Gastroesophageal sphincter (tissue), 4 donors: Measurements from ENCODE around the gene SLC6A16. TPM values are rescaled to one million over a fixed set of nuclear protein-coding genes. Genes with fewer than 3 reads are reported as not detected.
A peak's percentile ranks its signal among the peaks of the same experiment; 100 is the strongest.
"Not testable (repeated sequence)": the region's sequence is repeated elsewhere in the genome, so short reads cannot be mapped to it uniquely, and the experiment has no call there.

Experiments used
- ATAC-seq: fragments of 150-250 bp; one replicate; pipeline ENCODE4 v1.9.1; 2016; ENCODE audit warnings: mild to moderate bottlenecking, moderate library complexity
- H3K27ac ChIP-seq, 4 donors: fragments of 200-600 bp; sonication (generic) in 3 of 4; 1 replicate in 3 of 4; 2 replicates in 1 of 4; pipeline ENCODE4 v1.5.1; 2016 to 2019
- H3K27me3 ChIP-seq: fragments of 200-600 bp; sonication (generic); one replicate; pipeline ENCODE4 v1.5.1; 2019
- H3K36me3 ChIP-seq, 2 donors: fragments of 200-600 bp; sonication (generic); one replicate each; pipeline ENCODE4 v1.5.1; 2019; ENCODE audit warnings: control low read depth in 1 of 2
- H3K4me1 ChIP-seq, 3 donors: fragments of 200-600 bp; sonication (generic); 1 replicate in 2 of 3; 2 replicates in 1 of 3; pipeline ENCODE4 v1.5.1; 2016 to 2019; ENCODE audit warnings: control low read depth in 2 of 3
- H3K4me3 ChIP-seq, 2 donors: fragments of 200-600 bp; sonication (generic); one replicate each; pipeline ENCODE4 v1.5.1; 2019; ENCODE audit warnings: mild to moderate bottlenecking in 1 of 2, moderate library complexity in 1 of 2
- H3K9me3 ChIP-seq, 3 donors: fragments of 200-600 bp; sonication (generic); one replicate each; pipeline ENCODE4 v1.5.1; 2017 to 2019; ENCODE audit warnings: control low read depth in 2 of 3
- EP300 ChIP-seq: sonication (generic); formaldehyde crosslinking; IDR thresholded peaks from one replicate; pipeline ENCODE4 v1.6.1; 2017; ENCODE audit warnings: antibody characterized with exemption, mild to moderate bottlenecking
- POLR2A ChIP-seq, 2 donors: fragments of 450-650 bp; IDR thresholded peaks; one replicate each; pipeline ENCODE4 v1.6.1; 2017; ENCODE audit warnings: antibody characterized with exemption in 2 of 2, mild to moderate bottlenecking in 2 of 2, moderate library complexity in 1 of 2
- POLR2AphosphoS5 ChIP-seq: sonication (generic); formaldehyde crosslinking; IDR thresholded peaks from one replicate; pipeline ENCODE4 v1.6.1; 2017; ENCODE audit warnings: antibody characterized with exemption
- WGBS, 2 donors: methylation state at CpG; one replicate each; pipeline ENCODE4 v1.1.5; 2018; ENCODE audit warnings: low coverage in 1 of 2; 5-methylcytosine and 5-hydroxymethylcytosine counted together
- total RNA-seq, 4 donors: library from RNA; depleted of rRNA; stranded (reverse); fragments of >200 nt; gene quantifications; one replicate each; pipeline ENCODE4 v1.1.0, GENCODE V29; 2016
- TF ChIP-seq, protein P1 (sequence below), 4 experiments: fragments of 200-600 bp in 2 of 4; fragments of 450-650 bp in 2 of 4; sonication (generic) in 1 of 4; IDR thresholded peaks; one replicate each; pipeline ENCODE4 v1.5.1; 2017 to 2019; ENCODE audit warnings: antibody characterized with exemption in 4 of 4, mild to moderate bottlenecking in 2 of 4, moderate library complexity in 2 of 4

The SLC6A16 gene
- total RNA-seq, 4 donors from 2014 or later, result 1.9 to 3.7 (median 2.5) TPM

DNA sequence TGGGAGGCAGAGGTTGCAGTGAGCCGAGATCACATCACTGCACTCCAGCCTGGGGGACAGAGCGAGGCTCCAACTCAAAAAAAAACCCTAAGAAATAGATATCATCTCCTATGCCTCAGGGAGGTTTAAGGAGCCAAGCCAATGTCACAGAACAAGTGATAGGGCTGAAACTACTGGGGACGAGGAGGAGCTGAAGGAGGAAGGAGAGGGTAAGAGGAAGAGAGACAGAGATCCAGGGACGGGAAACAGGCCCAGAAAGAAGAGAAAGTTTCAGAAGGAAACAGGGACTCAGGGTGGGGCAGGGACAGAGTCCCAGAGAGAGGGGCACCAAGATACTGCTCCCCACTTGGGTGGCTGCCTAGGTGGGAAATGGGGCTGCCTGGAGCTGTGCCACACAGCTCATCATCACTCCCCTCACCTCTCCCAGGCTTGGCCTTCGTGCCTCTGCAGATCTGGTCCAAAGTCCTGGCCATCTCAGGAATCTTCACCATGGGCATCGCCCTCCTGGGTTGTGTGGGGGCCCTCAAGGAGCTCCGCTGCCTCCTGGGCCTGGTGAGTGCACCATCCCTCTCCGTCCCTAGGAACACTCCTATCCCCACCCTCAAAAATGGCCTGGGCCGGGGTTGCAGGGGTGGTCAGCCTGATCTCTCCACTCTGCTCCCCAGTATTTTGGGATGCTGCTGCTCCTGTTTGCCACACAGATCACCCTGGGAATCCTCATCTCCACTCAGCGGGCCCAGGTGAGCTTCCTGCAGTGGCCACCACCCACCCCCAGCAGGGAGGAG lies 11.7 kb upstream of the SLC6A16 start:
- TF ChIP-seq EP300 (no peak), POLR2A (IDR thresholded peaks at IDR 0.05) (no peak), POLR2AphosphoS5 (no peak)
- TF ChIP-seq, protein P1, sequence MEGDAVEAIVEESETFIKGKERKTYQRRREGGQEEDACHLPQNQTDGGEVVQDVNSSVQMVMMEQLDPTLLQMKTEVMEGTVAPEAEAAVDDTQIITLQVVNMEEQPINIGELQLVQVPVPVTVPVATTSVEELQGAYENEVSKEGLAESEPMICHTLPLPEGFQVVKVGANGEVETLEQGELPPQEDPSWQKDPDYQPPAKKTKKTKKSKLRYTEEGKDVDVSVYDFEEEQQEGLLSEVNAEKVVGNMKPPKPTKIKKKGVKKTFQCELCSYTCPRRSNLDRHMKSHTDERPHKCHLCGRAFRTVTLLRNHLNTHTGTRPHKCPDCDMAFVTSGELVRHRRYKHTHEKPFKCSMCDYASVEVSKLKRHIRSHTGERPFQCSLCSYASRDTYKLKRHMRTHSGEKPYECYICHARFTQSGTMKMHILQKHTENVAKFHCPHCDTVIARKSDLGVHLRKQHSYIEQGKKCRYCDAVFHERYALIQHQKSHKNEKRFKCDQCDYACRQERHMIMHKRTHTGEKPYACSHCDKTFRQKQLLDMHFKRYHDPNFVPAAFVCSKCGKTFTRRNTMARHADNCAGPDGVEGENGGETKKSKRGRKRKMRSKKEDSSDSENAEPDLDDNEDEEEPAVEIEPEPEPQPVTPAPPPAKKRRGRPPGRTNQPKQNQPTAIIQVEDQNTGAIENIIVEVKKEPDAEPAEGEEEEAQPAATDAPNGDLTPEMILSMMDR (IDR thresholded peaks at IDR 0.05), result no peak
- WGBS, 2 donors, result 66 to 74% methylated on average over 3 of the region's 10 CpGs
- no peaks in the 10 kb centered on the region for H3K9me3 ChIP-seq
- no peak for ATAC-seq
- peaks cover 0 to 37% (median 23%) of the 10 kb centered on the region in 3 donors for H3K4me1 ChIP-seq
- peak overlapping the region in 1 of 4 donors; percentile 5 for H3K27ac ChIP-seq
- peaks cover 0 to 16% of the 10 kb centered on the region in 2 donors for H3K36me3 ChIP-seq
- no peaks in the 10 kb centered on the region for H3K27me3 ChIP-seq
- no peak overlapping the region for H3K4me3 ChIP-seq

DNA sequence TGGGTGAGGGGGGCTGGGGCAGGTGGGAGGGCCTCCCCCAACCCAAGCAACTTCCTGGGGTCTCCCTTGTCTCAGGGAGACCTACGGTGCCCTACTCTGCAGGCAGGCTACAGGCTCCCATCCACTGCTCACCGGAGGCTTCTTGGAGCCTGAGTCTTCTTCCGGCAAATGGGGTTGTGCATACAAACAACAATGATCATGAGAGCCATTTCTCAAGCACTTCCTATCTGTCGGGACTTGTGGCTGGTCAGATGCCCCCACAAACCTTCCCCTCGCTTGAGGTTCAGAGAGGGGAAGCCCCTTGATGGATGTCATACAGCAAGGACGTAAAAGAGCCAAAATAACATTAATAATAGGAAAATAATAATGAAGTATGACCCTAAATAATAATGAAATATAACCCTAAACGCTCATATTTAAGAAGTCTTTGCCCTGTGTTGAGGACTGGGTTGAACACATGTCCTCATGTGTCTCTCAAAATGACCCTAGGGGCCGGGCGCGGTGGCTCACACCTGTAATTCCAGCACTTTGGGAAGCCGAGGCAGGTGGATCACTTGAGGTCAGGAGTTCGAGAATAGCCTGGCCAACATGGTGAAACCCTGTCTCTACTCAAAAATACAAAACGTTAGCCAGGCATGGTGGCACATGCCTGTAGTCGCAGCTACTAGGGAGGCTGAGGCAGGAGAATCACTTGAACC lies 10.9 kb upstream of the SLC6A16 start:
- WGBS, 2 donors, result 73 to 81% methylated on average over 7 to 8 of the region's 14 CpGs
- Histone ChIP-seq H3K4me3 (peak overlapping the region in 1 of 2 donors; percentile 37), H3K27me3 (no peaks in the 10 kb centered on the region)

DNA sequence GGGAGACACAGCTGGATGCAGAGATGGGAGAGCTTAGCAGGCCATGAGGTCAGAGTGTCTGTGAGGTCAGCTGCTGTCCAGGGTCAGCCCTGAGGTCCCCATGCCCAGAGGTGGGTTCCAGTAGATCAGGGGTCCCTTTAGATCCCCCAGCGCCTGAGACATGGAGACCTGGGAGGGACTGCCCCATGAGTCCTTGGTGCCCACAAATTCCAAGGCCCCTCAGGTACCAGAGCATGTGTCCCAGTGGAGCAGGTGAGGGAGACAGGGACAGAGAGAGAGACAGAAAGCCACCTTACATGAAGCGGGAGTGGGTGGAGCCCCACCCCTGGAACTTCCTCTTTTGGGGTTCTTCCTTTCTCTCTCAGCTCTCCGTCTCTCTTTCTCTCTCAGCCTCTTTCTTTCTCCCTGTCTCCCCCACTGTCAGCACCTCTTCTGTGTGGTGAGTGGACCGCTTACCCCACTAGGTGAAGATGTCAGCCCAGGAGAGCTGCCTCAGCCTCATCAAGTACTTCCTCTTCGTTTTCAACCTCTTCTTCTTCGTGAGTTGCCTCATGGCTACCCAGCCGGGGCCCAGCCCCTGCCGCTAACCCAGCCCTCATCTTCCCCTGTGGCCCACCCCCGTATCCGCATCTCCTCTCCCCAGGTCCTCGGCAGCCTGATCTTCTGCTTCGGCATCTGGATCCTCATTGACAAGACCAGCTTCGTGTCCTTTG lies 10.2 kb upstream of the SLC6A16 start, which contains the start of gene CD37:
Gene CD37 (plus strand): TSS at position 336 of the 713 bp plus-strand sequence. CDS start 135 bp downstream, at position 471.
- peak within 1 kb of the TSS in 1 of 4 donors; percentile 10 for H3K27ac ChIP-seq

More for the DNA sequence above, 10.9 kb upstream of the SLC6A16 start:
- Histone ChIP-seq H3K9me3 (no peaks in the 10 kb centered on the region), H3K36me3 (peaks cover 0 to 14% of the 10 kb centered on the region in 2 donors), H3K27ac (peak overlapping the region in 1 of 4 donors; percentile 10), H3K4me1 (peaks cover 0 to 33% (median 23%) of the 10 kb centered on the region in 3 donors)
- TF ChIP-seq, protein P1 (IDR thresholded peaks at IDR 0.05), result no peak
- TF ChIP-seq POLR2AphosphoS5 (no peak), POLR2A (IDR thresholded peaks at IDR 0.05) (no peak), EP300 (no peak)
- no peak for ATAC-seq

DNA sequence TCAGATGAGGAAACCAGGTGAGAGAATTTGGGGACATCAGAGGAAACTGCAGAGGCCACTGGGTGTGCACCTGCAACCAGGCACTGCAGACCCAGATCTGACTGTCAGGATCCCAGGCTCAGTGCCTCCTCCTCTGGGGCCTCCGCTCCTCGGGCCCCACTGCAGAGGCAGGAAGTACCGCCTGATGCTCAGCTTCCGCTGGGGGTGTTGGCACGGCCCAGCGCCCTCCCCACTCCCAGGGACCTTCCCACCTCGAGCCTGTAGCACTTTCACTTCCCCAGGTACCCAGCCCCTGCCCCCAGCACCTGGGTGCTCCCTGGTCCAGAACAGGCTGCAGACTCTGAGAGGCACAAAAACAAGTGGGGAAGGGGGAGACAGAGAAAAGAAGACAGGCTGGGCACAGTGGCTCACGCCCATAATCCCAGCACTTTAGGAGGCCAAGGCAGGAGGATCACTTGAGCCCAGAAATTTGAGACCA lies 8.9 kb upstream of the SLC6A16 start:
- no peak for TF ChIP-seq POLR2A (IDR thresholded peaks at IDR 0.05)
- no peak for TF ChIP-seq POLR2AphosphoS5
- TF ChIP-seq EP300, result no peak
- TF ChIP-seq, protein P1 (IDR thresholded peaks at IDR 0.05), result no peak
- peaks cover 0 to 21% of the 10 kb centered on the region in 2 donors for H3K36me3 ChIP-seq
- WGBS, 2 donors, result no CpG with 5 or more reads among the region's 8 CpGs
- no peak overlapping the region for H3K4me3 ChIP-seq
- H3K27me3 ChIP-seq, result no peaks in the 10 kb centered on the region
- H3K4me1 ChIP-seq, result peaks cover 0 to 13% (median 10%) of the 10 kb centered on the region in 3 donors
- no peak for ATAC-seq
- no peaks in the 10 kb centered on the region for H3K9me3 ChIP-seq
- no peak overlapping the region for H3K27ac ChIP-seq

More for the DNA sequence above, 10.2 kb upstream of the SLC6A16 start, which contains the start of gene CD37:
- Histone ChIP-seq H3K4me1 (peaks cover 0 to 26% (median 22%) of the 10 kb centered on the region in 3 donors), H3K9me3 (no peaks in the 10 kb centered on the region), H3K4me3 (peak within 1 kb of the TSS in 1 of 2 donors; percentile 37), H3K36me3 (peaks cover 0 to 18% of the 10 kb centered on the region in 2 donors), H3K27me3 (no peaks in the 10 kb centered on the region)
- no peak for TF ChIP-seq POLR2A (IDR thresholded peaks at IDR 0.05)
- WGBS, 2 donors, result 72 to 79% methylated on average over 10 to 13 of the region's 13 CpGs
- ATAC-seq, result no peak

DNA sequence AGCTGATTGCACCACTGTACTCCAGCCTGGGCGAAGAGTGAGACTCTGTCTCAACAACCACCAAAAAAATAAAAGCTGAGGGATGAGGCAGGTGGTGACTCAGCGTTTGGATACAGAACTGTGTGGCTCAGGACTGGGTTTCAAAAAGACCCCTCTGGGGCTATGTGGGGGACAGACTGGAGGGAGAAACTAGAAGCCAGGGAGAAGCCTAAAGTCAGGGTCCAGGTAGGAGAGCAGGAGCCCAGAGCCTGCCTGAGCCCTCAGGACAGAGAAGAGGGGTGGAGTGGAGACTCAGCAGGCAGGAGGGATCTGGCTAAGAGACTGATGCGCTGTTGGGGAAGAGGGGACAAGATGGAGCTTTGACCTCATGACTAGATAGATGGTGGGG lies 8.4 kb upstream of the SLC6A16 start:
- H3K27ac ChIP-seq, result no peak overlapping the region
- H3K4me3 ChIP-seq, result no peak overlapping the region
- 60 to 89% methylated on average over 1 to 3 of the region's 3 CpGs for WGBS, 2 donors
- H3K36me3 ChIP-seq, result peaks cover 0 to 25% of the 10 kb centered on the region in 2 donors
- no peaks in the 10 kb centered on the region for H3K9me3 ChIP-seq
- H3K4me1 ChIP-seq, result peaks cover 0 to 9% (median 6%) of the 10 kb centered on the region in 3 donors
- no peaks in the 10 kb centered on the region for H3K27me3 ChIP-seq
- no peak for ATAC-seq
- no peak for TF ChIP-seq POLR2AphosphoS5
- TF ChIP-seq POLR2A (IDR thresholded peaks at IDR 0.05), result no peak
- TF ChIP-seq EP300, result no peak
- TF ChIP-seq, protein P1 (IDR thresholded peaks at IDR 0.05), result no peak

DNA sequence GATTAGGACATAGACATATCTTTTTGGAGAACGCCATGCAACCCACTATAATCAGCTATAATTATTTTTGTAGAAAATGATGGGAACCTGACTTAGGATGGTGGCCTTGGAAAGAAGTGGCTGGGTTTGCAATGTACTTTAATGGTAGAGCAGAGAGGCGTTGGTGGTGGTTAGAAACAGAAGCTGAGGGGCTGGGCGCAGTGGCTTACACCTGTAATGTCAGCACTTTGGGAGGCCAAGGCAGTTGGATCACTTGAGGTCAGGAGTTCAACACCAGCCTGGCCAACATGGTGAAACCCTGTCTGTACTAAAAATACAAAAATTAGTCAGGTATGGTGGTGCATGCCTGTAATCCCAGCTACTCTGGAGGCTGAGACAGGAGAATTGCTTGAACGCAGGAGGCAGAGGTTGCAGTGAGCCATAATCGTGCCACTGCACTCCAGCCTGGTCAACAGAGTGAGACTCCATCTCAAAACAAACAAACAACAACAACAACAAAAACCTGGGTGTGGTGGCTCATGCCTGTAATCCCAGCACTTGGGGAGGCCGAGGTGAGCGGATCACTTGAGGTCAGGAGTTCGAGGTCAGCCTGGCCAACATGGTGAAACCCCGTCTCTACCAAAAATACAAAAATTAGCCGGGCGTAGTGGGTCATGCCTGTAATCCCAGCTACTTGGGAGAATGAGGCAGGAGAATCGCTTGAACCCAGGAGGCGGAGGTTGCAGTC lies 7.9 kb upstream of the SLC6A16 start:
- WGBS, 2 donors, result 91 to 92% methylated on average over 7 to 11 of the region's 13 CpGs
- not testable (repeated sequence) for H3K27ac ChIP-seq, H3K4me1 ChIP-seq, H3K9me3 ChIP-seq, ATAC-seq, H3K4me3 ChIP-seq, H3K27me3 ChIP-seq
- peaks cover 0 to 27% of the 10 kb centered on the region in 2 donors for H3K36me3 ChIP-seq
